HG02610 (cell line): ENCODE data around the gene UBE2F.
"Not testable (repeated sequence)": the region's sequence is repeated elsewhere in the genome, so short reads cannot be mapped to it uniquely, and the experiment has no call there.

ENCODE experiments used
- ATAC-seq: cut with Tn5 transposase; IDR thresholded peaks from one replicate; pipeline ENCODE4 v1.9.1; 2021; ENCODE audit warnings: mild to moderate bottlenecking, moderate library complexity; ENCODE audit not compliant: unreplicated experiment

UBE2F gene

GRCh38 chr2:237943395-237944094, 23.3 kb upstream of the UBE2F start:
- ATAC-seq, result no peak

- ATAC-seq, result no peak
Measured at GRCh38 chr2:237944302-237944701, 22.5 kb upstream of the UBE2F start.

- no peak for ATAC-seq
Measured at GRCh38 chr2:237946423-237946822, 20.4 kb upstream of the UBE2F start.

GRCh38 chr2:237951354-237951753, 15.5 kb upstream of the UBE2F start:
- not testable (repeated sequence) for ATAC-seq

- no peak for ATAC-seq
Measured at GRCh38 chr2:237951878-237952277, 14.9 kb upstream of the UBE2F start.

- ATAC-seq, result no peak
Measured at GRCh38 chr2:237952851-237953250, 14.0 kb upstream of the UBE2F start.

GRCh38 chr2:237955640-237956401, 11.0 kb upstream of the UBE2F start:
- ATAC-seq, result no peak

GRCh38 chr2:237956402-237956736, 10.4 kb upstream of the UBE2F start:
- no peak for ATAC-seq

GRCh38 chr2:237961637-237962036, 5.2 kb upstream of the UBE2F start:
- ATAC-seq, result no peak

- ATAC-seq, result no peak
Measured at GRCh38 chr2:237962432-237963084, 4.3 kb upstream of the UBE2F start.

GRCh38 chr2:237963490-237963991, 3.3 kb upstream of the UBE2F start:
- ATAC-seq, result not testable (repeated sequence)

GRCh38 chr2:237964194-237964577, 2.6 kb upstream of the UBE2F start:
- no peak for ATAC-seq

GRCh38 chr2:237964578-237965404, 2.0 kb upstream of the UBE2F start:
- ATAC-seq, result no peak

- not testable (repeated sequence) for ATAC-seq
Measured at GRCh38 chr2:237965844-237966243, 970 bp upstream of the UBE2F start.

- ATAC-seq, result no peak
Measured at GRCh38 chr2:237966250-237966564, 607 bp upstream of the UBE2F start.

- no peak for ATAC-seq
Measured at GRCh38 chr2:237967463-237967951, 693 bp downstream of the UBE2F start.

GRCh38 chr2:237968048-237968862, 1.4 kb downstream of the UBE2F start:
- ATAC-seq, result peak; percentile 54

- no peak for ATAC-seq
Measured at GRCh38 chr2:237971661-237972060, 4.8 kb downstream of the UBE2F start.

- no peak for ATAC-seq
Measured at GRCh38 chr2:237972211-237972610, 5.4 kb downstream of the UBE2F start.

GRCh38 chr2:237972936-237973335, 6.1 kb downstream of the UBE2F start:
- no peak for ATAC-seq
